DND-41 (cell line): Measurements from ENCODE around the gene LETM1.

Experiments used
- ATAC-seq: fragments of 200-7000 bp; cut with Tn5 transposase; 3 replicates; pipeline ENCODE4 v1.9.1; 2021; ENCODE audit warnings: low read depth; ENCODE audit not compliant: insufficient read depth
- DNase-seq: peaks from one replicate; pipeline ENCODE4 v3.0.0-alpha.2; 2020
- H2AFZ ChIP-seq: 2 replicates; pipeline ENCODE4 v1.6.0; 2012; ENCODE audit warnings: low read depth, low read length
- H3K27ac ChIP-seq: 2 replicates; pipeline ENCODE4 v1.5.1; 2012; ENCODE audit warnings: low read length, inconsistent platforms
- H3K27me3 ChIP-seq: fragments of 200-600 bp; sonication (generic); 2 replicates; pipeline ENCODE4 v1.6.0; 2012; ENCODE audit warnings: low read length, mild to moderate bottlenecking, inconsistent platforms; ENCODE audit not compliant: insufficient read depth, poor library complexity
- H3K36me3 ChIP-seq: 2 replicates; pipeline ENCODE4 v1.5.1; 2012; ENCODE audit warnings: low read length, inconsistent platforms; ENCODE audit not compliant: insufficient read depth
- H3K4me1 ChIP-seq: 2 replicates; pipeline ENCODE4 v1.5.1; 2012; ENCODE audit warnings: mild to moderate bottlenecking, low read length; ENCODE audit not compliant: insufficient read depth
- H3K4me2 ChIP-seq: 2 replicates; pipeline ENCODE4 v1.6.0; 2012; ENCODE audit warnings: mild to moderate bottlenecking, moderate library complexity, low read length, inconsistent platforms; ENCODE audit not compliant: insufficient read depth
- H3K4me3 ChIP-seq, 2 experiments: fragments of 200-600 bp in 1 of 2; shearing (Covaris generic) in 1 of 2; 2 replicates each; pipeline ENCODE4 v1.5.1; 2012 to 2016; ENCODE audit warnings: inconsistent platforms in 2 of 2, low read length in 2 of 2, mild to moderate bottlenecking in 2 of 2, low read depth in 1 of 2, moderate library complexity in 1 of 2
- H3K79me2 ChIP-seq: 2 replicates; pipeline ENCODE4 v1.6.0; 2012; ENCODE audit warnings: low read length, inconsistent platforms; ENCODE audit not compliant: insufficient read depth
- H3K9ac ChIP-seq: 2 replicates; pipeline ENCODE4 v1.6.0; 2012; ENCODE audit warnings: low read depth, mild to moderate bottlenecking, inconsistent platforms, low read length, moderate library complexity
- H3K9me3 ChIP-seq: 2 replicates; pipeline ENCODE4 v1.5.1; 2012; ENCODE audit warnings: low read length, moderate library complexity, mild to moderate bottlenecking, inconsistent platforms; ENCODE audit not compliant: insufficient read depth, severe bottlenecking
- H4K20me1 ChIP-seq: 2 replicates; pipeline ENCODE4 v1.6.0; 2012; ENCODE audit warnings: low read length; ENCODE audit not compliant: insufficient read depth
- EZH2 ChIP-seq: IDR thresholded peaks from 3 replicates; pipeline ENCODE4 v1.6.1; 2012; ENCODE audit warnings: borderline replicate concordance, low read depth, mild to moderate bottlenecking, moderate library complexity, low read length, inconsistent platforms; ENCODE audit not compliant: severe bottlenecking
- TF ChIP-seq, protein P1 (sequence below): IDR thresholded peaks from 2 replicates; pipeline ENCODE4 v1.5.1; 2012; ENCODE audit warnings: borderline replicate concordance, low read length, moderate library complexity, mild to moderate bottlenecking; ENCODE audit not compliant: poor library complexity, severe bottlenecking; ENCODE audit errors: extremely low read depth

Gene LETM1

GRCh38 chr4:1856943-1857699, 1.2 kb upstream of the LETM1 start:
- DNase-seq (peak; percentile 19), ATAC-seq (no peak)
- H4K20me1 ChIP-seq = peaks cover 40% of the 10 kb centered on the region
- H3K27ac ChIP-seq = peak overlapping the region; percentile 66
- no peak for TF ChIP-seq EZH2
- TF ChIP-seq, protein P1, sequence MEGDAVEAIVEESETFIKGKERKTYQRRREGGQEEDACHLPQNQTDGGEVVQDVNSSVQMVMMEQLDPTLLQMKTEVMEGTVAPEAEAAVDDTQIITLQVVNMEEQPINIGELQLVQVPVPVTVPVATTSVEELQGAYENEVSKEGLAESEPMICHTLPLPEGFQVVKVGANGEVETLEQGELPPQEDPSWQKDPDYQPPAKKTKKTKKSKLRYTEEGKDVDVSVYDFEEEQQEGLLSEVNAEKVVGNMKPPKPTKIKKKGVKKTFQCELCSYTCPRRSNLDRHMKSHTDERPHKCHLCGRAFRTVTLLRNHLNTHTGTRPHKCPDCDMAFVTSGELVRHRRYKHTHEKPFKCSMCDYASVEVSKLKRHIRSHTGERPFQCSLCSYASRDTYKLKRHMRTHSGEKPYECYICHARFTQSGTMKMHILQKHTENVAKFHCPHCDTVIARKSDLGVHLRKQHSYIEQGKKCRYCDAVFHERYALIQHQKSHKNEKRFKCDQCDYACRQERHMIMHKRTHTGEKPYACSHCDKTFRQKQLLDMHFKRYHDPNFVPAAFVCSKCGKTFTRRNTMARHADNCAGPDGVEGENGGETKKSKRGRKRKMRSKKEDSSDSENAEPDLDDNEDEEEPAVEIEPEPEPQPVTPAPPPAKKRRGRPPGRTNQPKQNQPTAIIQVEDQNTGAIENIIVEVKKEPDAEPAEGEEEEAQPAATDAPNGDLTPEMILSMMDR = no peak
- H3K4me1 ChIP-seq = peaks cover 48% of the 10 kb centered on the region
- peak overlapping the region; percentile 49 to 99 for H3K4me3 ChIP-seq
- H3K79me2 ChIP-seq = peaks cover 57% of the 10 kb centered on the region
- H3K27me3 ChIP-seq = no peaks in the 10 kb centered on the region
- no peaks in the 10 kb centered on the region for H3K9me3 ChIP-seq
- H3K9ac ChIP-seq = peak overlapping the region; percentile 74
- peaks cover 15% of the 10 kb centered on the region for H3K36me3 ChIP-seq
- peak overlapping the region; percentile 98 for H3K4me2 ChIP-seq
- H2AFZ ChIP-seq = peak overlapping the region; percentile 68

GRCh38 chr4:1855333-1856070, 454 bp downstream of the LETM1 start:
- Histone ChIP-seq H3K36me3 (peaks cover 17% of the 10 kb centered on the region), H3K4me2 (peak overlapping the region; percentile 98), H3K79me2 (peaks cover 73% of the 10 kb centered on the region), H3K27me3 (no peaks in the 10 kb centered on the region), H3K4me3 (peak overlapping the region; percentile 49 to 99), H3K4me1 (peaks cover 56% of the 10 kb centered on the region), H3K27ac (peak overlapping the region; percentile 78), H2AFZ (peak overlapping the region; percentile 68), H3K9me3 (no peaks in the 10 kb centered on the region), H3K9ac (peak overlapping the region; percentile 74), H4K20me1 (peaks cover 45% of the 10 kb centered on the region)
- no peak; the same call in 2 of the 3 replicates for ATAC-seq
- TF ChIP-seq, protein P1 = no peak
- no peak for TF ChIP-seq EZH2
- DNase-seq = peak; percentile 26

DNA sequence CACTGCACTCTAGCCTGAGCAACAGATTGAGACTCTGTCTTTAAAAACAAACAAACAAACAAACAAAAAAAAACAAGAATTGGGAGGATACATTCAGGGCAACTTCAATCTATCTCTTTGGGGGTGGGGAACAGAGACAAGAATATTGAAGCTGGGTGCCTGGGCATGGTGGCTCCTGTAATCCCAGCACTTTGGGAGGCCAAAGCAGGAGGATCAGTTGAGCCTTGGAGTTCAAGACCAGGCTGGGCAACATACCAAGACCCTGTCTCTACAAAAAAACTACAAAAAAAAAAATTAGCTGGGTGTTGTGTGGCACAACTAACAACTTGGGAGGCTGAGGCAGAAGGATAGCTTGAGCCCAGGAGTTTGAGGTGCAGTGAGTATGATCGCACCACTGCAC, 1.2 kb downstream of the LETM1 start:
- H3K27ac ChIP-seq = peak overlapping the region; percentile 78

More for the DNA sequence above, 1.2 kb downstream of the LETM1 start:
- H2AFZ ChIP-seq = no peak overlapping the region
- ATAC-seq = no peak
- H3K36me3 ChIP-seq = peaks cover 17% of the 10 kb centered on the region
- peak overlapping the region; percentile 98 for H3K4me2 ChIP-seq
- peak overlapping the region; percentile 49 to 99 for H3K4me3 ChIP-seq
- peaks cover 51% of the 10 kb centered on the region for H4K20me1 ChIP-seq
- H3K9me3 ChIP-seq = no peaks in the 10 kb centered on the region
- no peaks in the 10 kb centered on the region for H3K27me3 ChIP-seq
- H3K4me1 ChIP-seq = peaks cover 56% of the 10 kb centered on the region
- DNase-seq = no peak
- TF ChIP-seq, protein P1 = no peak
- no peak for TF ChIP-seq EZH2
- H3K9ac ChIP-seq = peak overlapping the region; percentile 74
- peaks cover 80% of the 10 kb centered on the region for H3K79me2 ChIP-seq
